ENCODE measurements around the gene CLEC2D. TPM values are rescaled to one million over a fixed set of nuclear protein-coding genes. Genes with fewer than 3 reads are reported as not detected.
"Not testable (repeated sequence)": the region's sequence is repeated elsewhere in the genome, so short reads cannot be mapped to it uniquely, and the experiment has no call there.

The CLEC2D gene
- polyA plus RNA-seq, 3 donors = 11.3 to 24.4 (median 12.7) TPM

- peak in 1 of 11 donors; percentile 12 for DNase-seq (ENCODE audit: extremely low read depth in 1 of 11, low read depth in 9 of 11, low spot score in 4 of 11)
These were observed 20.6 kb upstream of the CLEC2D start for GRCh38 chr12:9648701-9649531.

- peak in 3 of 11 donors; percentile 16 to 44 (median 18) for DNase-seq (ENCODE audit: extremely low read depth in 1 of 11, low read depth in 9 of 11, low spot score in 4 of 11)
These were observed 20.0 kb upstream of the CLEC2D start for GRCh38 chr12:9649532-9649940.

- no peak for DNase-seq (ENCODE audit: extremely low read depth in 1 of 11, low read depth in 9 of 11, low spot score in 4 of 11)
These were observed 19.3 kb upstream of the CLEC2D start for GRCh38 chr12:9650151-9650576.

- no peak for DNase-seq (ENCODE audit: extremely low read depth in 1 of 11, low read depth in 9 of 11, low spot score in 4 of 11)
These were observed 18.2 kb upstream of the CLEC2D start for GRCh38 chr12:9651265-9651729.

GRCh38 chr12:9660046-9660445, 9.5 kb upstream of the CLEC2D start:
- DNase-seq (ENCODE audit: extremely low read depth in 1 of 11, low read depth in 9 of 11, low spot score in 4 of 11) = no peak

GRCh38 chr12:9661720-9662119, 7.8 kb upstream of the CLEC2D start:
- DNase-seq (ENCODE audit: extremely low read depth in 1 of 11, low read depth in 9 of 11, low spot score in 4 of 11) = no peak

- no peak for DNase-seq (ENCODE audit: extremely low read depth in 1 of 11, low read depth in 9 of 11, low spot score in 4 of 11)
These were observed 7.0 kb upstream of the CLEC2D start for GRCh38 chr12:9662488-9662887.

- DNase-seq (ENCODE audit: extremely low read depth in 1 of 11, low read depth in 9 of 11, low spot score in 4 of 11) = no peak
These were observed 1.9 kb upstream of the CLEC2D start for GRCh38 chr12:9667403-9668160.

- no peak for DNase-seq (ENCODE audit: extremely low read depth in 1 of 11, low read depth in 9 of 11, low spot score in 4 of 11)
These were observed 1.1 kb upstream of the CLEC2D start for GRCh38 chr12:9668161-9669018.

- no peak for DNase-seq (ENCODE audit: extremely low read depth in 1 of 11, low read depth in 9 of 11, low spot score in 4 of 11)
These were observed 540 bp upstream of the CLEC2D start for GRCh38 chr12:9669019-9669326.

- DNase-seq (ENCODE audit: extremely low read depth in 1 of 11, low read depth in 9 of 11, low spot score in 4 of 11) = not testable (repeated sequence)
These were observed 2.8 kb downstream of the CLEC2D start for GRCh38 chr12:9672340-9672739.

- DNase-seq (ENCODE audit: extremely low read depth in 1 of 11, low read depth in 9 of 11, low spot score in 4 of 11) = no peak
These were observed 4.1 kb downstream of the CLEC2D start for GRCh38 chr12:9673404-9674225.

- no peak for DNase-seq (ENCODE audit: extremely low read depth in 1 of 11, low read depth in 9 of 11, low spot score in 4 of 11)
These were observed 4.7 kb downstream of the CLEC2D start for GRCh38 chr12:9674226-9674590.

GRCh38 chr12:9682508-9682907, 13.0 kb downstream of the CLEC2D start:
- not testable (repeated sequence) for DNase-seq (ENCODE audit: extremely low read depth in 1 of 11, low read depth in 9 of 11, low spot score in 4 of 11)

- DNase-seq (ENCODE audit: extremely low read depth in 1 of 11, low read depth in 9 of 11, low spot score in 4 of 11) = not testable (repeated sequence)
These were observed 13.4 kb downstream of the CLEC2D start for GRCh38 chr12:9682949-9683348.

GRCh38 chr12:9685366-9685765, 15.9 kb downstream of the CLEC2D start:
- not testable (repeated sequence) for DNase-seq (ENCODE audit: extremely low read depth in 1 of 11, low read depth in 9 of 11, low spot score in 4 of 11)

- DNase-seq (ENCODE audit: extremely low read depth in 1 of 11, low read depth in 9 of 11, low spot score in 4 of 11) = no peak
These were observed 16.4 kb downstream of the CLEC2D start for GRCh38 chr12:9685915-9686314.

GRCh38 chr12:9687228-9687627, 17.7 kb downstream of the CLEC2D start:
- no peak for DNase-seq (ENCODE audit: extremely low read depth in 1 of 11, low read depth in 9 of 11, low spot score in 4 of 11)

GRCh38 chr12:9692909-9693308, 23.4 kb downstream of the CLEC2D start:
- DNase-seq (ENCODE audit: extremely low read depth in 1 of 11, low read depth in 9 of 11, low spot score in 4 of 11) = no peak

Data from renal cortex interstitium (tissue), 11 donors.